SH-SY5Y (cell line): ENCODE results near the gene VPS8.

Experiments used
- GATA2 ChIP-seq: IDR thresholded peaks from 2 replicates; pipeline ENCODE4 v1.6.1; 2011; ENCODE audit warnings: mild to moderate bottlenecking, low read depth, low read length
- GATA3 ChIP-seq: IDR thresholded peaks from 2 replicates; pipeline ENCODE4 v1.6.1; 2011; ENCODE audit warnings: low read depth, mild to moderate bottlenecking, low read length, moderate library complexity

VPS8 gene

GRCh38 chr3:184885112-184885511, 73.1 kb downstream of the VPS8 start:
- TF ChIP-seq GATA2 (no peak), GATA3 (no peak)

- TF ChIP-seq GATA3: no peak
- TF ChIP-seq GATA2: no peak
Measured at GRCh38 chr3:184887574-184887973, 75.6 kb downstream of the VPS8 start.

- TF ChIP-seq GATA2 (no peak), GATA3 (no peak)
Measured at GRCh38 chr3:184889312-184889904, 77.4 kb downstream of the VPS8 start.

GRCh38 chr3:184894051-184894450, 82.1 kb downstream of the VPS8 start:
- no peak for TF ChIP-seq GATA2
- TF ChIP-seq GATA3: no peak

- no peak for TF ChIP-seq GATA2
- TF ChIP-seq GATA3: no peak
Measured at GRCh38 chr3:184895350-184895749, 83.4 kb downstream of the VPS8 start.

- TF ChIP-seq GATA3 (no peak), GATA2 (no peak)
Measured at GRCh38 chr3:184896336-184896735, 84.4 kb downstream of the VPS8 start.

- TF ChIP-seq GATA3: no peak
- TF ChIP-seq GATA2: no peak
Measured at GRCh38 chr3:184899953-184900595, 88.1 kb downstream of the VPS8 start.

- TF ChIP-seq GATA2 (no peak), GATA3 (no peak)
Measured at GRCh38 chr3:184907681-184908649, 96.0 kb downstream of the VPS8 start.

- TF ChIP-seq GATA2: no peak
- no peak for TF ChIP-seq GATA3
Measured at GRCh38 chr3:184908859-184909258, 96.9 kb downstream of the VPS8 start.

- TF ChIP-seq GATA3 (no peak), GATA2 (no peak)
Measured at GRCh38 chr3:184910664-184911063, 98.7 kb downstream of the VPS8 start.

- TF ChIP-seq GATA3: no peak
- no peak for TF ChIP-seq GATA2
Measured at GRCh38 chr3:184911570-184911969, 99.6 kb downstream of the VPS8 start.

GRCh38 chr3:184912163-184912562, 100.2 kb downstream of the VPS8 start:
- TF ChIP-seq GATA2: no peak
- no peak for TF ChIP-seq GATA3

GRCh38 chr3:184914628-184915027, 102.7 kb downstream of the VPS8 start:
- TF ChIP-seq GATA2 (no peak), GATA3 (no peak)

- no peak for TF ChIP-seq GATA2
- no peak for TF ChIP-seq GATA3
Measured at GRCh38 chr3:184918750-184919149, 106.8 kb downstream of the VPS8 start.
